Astrocyte of the cerebellum (primary cell): ENCODE measurements around the gene CDKL1.

ENCODE experiments used
- DNase-seq: peaks from one replicate; pipeline ENCODE4 v3.0.0-alpha.2; 2011; ENCODE audit warnings: low read depth
- H3K4me3 ChIP-seq: 2 replicates; pipeline ENCODE4 v1.5.1; 2011; ENCODE audit warnings: mild to moderate bottlenecking, low read depth, low read length, moderate library complexity
- in situ Hi-C: cut with HindIII; loops from 2 replicates; pipeline ENCODE4 v1.10.0; 2017; ENCODE audit warnings: low sequenced_read_pairs
- TF ChIP-seq, protein P1 (sequence below): IDR thresholded peaks from 2 replicates; pipeline ENCODE4 v1.5.1; 2012; ENCODE audit warnings: low read length, low read depth, moderate library complexity, mild to moderate bottlenecking; ENCODE audit errors: missing control alignments

CDKL1 gene

DNA sequence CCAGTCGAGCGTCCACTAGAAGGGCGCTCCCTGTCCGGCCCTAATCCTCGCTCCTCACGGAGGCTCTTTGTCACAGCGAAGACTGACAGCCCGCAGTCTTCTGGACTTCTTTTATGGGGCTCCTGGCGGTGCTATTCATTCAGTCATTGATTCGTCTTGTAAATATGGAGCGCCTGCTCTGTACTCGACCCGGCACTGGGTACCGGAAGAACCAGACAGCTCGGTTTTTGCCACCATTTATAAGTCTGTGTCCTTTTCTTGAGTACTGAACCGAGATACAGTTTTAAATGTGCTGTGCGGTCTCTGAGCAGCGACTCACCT is 84.0 kb downstream of the CDKL1 start:
- DNase-seq: no peak
- TF ChIP-seq, protein P1, sequence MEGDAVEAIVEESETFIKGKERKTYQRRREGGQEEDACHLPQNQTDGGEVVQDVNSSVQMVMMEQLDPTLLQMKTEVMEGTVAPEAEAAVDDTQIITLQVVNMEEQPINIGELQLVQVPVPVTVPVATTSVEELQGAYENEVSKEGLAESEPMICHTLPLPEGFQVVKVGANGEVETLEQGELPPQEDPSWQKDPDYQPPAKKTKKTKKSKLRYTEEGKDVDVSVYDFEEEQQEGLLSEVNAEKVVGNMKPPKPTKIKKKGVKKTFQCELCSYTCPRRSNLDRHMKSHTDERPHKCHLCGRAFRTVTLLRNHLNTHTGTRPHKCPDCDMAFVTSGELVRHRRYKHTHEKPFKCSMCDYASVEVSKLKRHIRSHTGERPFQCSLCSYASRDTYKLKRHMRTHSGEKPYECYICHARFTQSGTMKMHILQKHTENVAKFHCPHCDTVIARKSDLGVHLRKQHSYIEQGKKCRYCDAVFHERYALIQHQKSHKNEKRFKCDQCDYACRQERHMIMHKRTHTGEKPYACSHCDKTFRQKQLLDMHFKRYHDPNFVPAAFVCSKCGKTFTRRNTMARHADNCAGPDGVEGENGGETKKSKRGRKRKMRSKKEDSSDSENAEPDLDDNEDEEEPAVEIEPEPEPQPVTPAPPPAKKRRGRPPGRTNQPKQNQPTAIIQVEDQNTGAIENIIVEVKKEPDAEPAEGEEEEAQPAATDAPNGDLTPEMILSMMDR: no peak
- H3K4me3 ChIP-seq: peak overlapping the region; percentile 71
- in situ Hi-C loops: no loop called here

DNA sequence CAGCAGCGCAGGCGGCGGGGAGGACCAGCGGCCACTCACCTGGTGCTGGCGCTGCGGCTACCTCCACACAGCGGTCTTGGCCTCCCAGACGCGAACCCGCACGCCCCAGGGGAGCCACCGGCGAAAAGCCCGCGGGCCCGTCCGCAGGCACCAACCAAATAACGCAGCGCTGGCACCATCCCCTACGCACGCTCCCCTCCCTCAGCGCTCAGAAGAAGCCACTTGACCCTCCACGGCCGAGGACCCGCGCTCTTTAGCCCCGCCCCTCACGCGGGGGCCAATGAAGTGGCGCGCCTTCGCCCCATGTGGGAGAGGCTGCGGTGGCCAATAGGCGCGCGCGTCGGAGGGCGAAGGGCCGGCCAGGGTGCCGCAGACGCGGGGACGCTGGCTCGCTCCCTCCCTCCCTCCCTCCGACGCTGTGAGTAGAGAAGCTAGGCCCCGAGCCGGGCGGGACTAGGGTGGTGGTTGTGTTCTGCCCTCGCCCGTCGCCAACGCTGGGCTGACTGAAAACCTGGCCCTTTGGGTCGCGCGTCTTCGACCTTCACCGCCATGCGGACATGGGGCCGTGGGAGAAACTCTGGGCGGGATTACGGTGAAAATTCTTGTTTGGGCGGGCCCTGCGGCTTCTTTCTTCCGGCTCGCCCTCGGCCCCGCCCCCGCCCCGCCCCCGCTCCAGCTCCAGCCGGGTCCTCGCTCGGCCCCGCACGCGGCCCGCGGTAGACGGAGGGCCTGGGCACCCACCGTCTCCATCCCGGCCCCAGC is 84.5 kb downstream of the CDKL1 start, which contains the start of the genes DMAC2L and L2HGDH:
TSS of gene DMAC2L (plus strand) at position 353 of the 762 bp plus-strand sequence. CDS start 9,164 bp downstream, outside the sequence.
TSS of gene L2HGDH (minus strand) at position 258 of the 762 bp plus-strand sequence. CDS start at position 179, 79 bp downstream.
- in situ Hi-C loops: no loop called here
- peak; percentile 65 for DNase-seq
- TF ChIP-seq, protein P1: no peak

DNA sequence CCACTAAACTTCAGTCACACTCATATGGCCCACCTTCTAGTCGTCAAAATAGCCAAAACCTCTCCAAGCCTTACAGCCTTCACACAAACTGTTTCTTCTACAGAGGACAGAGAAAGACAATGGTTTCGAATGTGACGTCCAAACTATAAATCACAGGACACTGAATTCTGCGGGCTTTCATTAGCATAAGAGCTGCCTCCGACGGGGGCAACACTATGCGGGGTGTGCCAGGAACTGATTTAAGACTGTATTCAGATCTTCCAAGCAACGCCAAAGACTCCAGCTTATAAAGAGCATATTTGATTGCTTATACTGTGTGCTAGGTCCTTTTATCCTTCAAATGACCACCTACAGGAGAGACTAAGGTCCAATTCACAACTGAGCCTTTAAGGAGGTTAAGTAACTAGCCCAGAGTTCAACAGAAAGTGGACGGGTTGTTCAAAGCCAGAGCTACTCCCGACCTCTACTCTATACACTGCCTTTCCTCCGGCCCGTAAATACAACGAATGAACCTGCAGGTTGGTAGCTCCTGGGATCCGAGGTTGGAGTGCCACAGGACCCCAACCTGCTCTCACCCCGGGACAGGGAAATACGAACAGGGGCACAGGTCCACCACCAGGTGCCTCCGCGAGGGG is 85.2 kb downstream of the CDKL1 start:
- H3K4me3 ChIP-seq: peak overlapping the region; percentile 71
- in situ Hi-C loops: no loop called here
- DNase-seq: no peak
- TF ChIP-seq, protein P1: peak; percentile 43

More for the DNA sequence above, 84.5 kb downstream of the CDKL1 start, which contains the start of the genes DMAC2L and L2HGDH:
- peak within 1 kb of the TSS; percentile 71 for H3K4me3 ChIP-seq

- H3K4me3 ChIP-seq: no peak overlapping the region
- DNase-seq: no peak
- TF ChIP-seq, protein P1: no peak
- in situ Hi-C loops: no loop called here
Observed at GRCh38 chr14:50310445-50310844, 86.2 kb downstream of the CDKL1 start.

DNA sequence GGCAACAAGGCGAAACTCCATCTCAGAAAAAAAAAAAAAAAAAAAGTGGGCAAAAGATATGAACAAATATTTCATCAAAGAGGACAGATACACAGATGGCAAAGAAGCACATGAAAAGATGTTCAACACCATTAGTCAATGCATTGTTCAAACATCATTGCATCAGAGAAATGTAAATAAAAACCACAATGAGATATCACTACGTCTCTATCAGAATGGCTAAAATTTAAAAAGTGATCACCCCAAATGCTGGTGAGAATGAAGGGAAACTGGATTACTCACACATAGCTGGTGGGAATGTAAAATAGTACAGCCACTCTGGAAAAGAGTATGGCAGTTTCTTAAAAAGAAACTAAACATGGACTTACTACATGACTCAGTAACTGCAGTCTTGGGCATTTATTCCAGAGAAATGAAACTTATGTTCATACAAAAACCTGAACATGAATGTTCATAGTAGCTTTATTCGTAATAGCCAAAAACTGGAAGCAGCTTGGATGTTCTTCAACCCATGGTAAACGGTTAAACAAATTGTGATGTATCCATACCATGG is 88.2 kb downstream of the CDKL1 start:
- TF ChIP-seq, protein P1: no peak
- in situ Hi-C loops: no loop called here
- H3K4me3 ChIP-seq: no peak overlapping the region
- DNase-seq: no peak

DNA sequence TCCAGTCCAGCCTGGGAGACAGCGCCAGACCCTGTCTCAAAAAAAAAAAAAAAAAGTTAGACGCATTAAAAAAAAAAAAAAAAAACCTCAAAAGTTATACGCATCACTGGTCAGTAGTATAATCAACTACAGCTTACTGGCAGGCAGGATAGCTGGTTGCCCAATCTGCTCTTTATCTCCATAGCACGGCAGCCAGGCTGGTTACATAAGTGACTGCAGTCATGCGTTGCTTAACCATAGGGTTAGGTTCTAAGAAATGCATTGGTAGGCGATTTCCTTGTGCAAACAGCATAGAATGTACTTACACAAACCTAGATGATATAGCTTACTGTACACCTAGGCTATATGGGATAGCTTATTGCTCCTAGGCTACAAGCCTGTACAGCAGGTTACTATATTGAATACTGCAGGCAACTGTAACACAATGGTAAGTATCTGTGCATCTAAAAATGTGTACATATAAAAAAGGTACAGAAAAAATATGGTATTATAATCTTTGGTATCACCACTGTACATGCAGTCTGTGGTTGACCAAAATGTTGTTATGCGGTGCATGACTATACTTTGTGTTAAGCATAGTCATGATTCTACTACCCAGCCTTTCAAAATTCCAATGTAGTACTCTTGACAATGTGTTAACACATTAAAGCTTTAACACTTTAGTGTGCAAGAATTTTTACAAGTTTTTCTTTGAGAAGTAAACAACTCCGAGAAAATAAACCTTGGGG is 92.8 kb downstream of the CDKL1 start:
- no peak overlapping the region for H3K4me3 ChIP-seq
- in situ Hi-C loops: no loop called here
- no peak for DNase-seq
- TF ChIP-seq, protein P1: no peak
